HepG2 (cell line): ENCODE results near the gene NFATC3. TPM values are rescaled to one million over a fixed set of nuclear protein-coding genes. Genes with fewer than 3 reads are reported as not detected.

Experiments used
- MYC ChIP-seq: sonication (generic); formaldehyde crosslinking; IDR thresholded peaks from 2 replicates; pipeline ENCODE4 v1.9.0; 2021; ENCODE audit warnings: missing genetic modification reagents, borderline replicate concordance
- MZF1 ChIP-seq: sonication (generic); formaldehyde crosslinking; IDR thresholded peaks from 2 replicates; pipeline ENCODE4 v1.8.1; 2023; ENCODE audit warnings: mild to moderate bottlenecking, missing genetic modification reagents, borderline replicate concordance
- SAP130 ChIP-seq: IDR thresholded peaks from 2 replicates; pipeline ENCODE4 v1.6.1; 2016; ENCODE audit warnings: low read depth
- SMYD3 ChIP-seq: sonication (generic); formaldehyde crosslinking; IDR thresholded peaks from 2 replicates; pipeline ENCODE4 v1.8.1; 2023; ENCODE audit warnings: mild to moderate bottlenecking, missing genetic modification reagents
- SNRNP70 ChIP-seq: fragments of 200-400 bp; formaldehyde crosslinking; IDR thresholded peaks from 2 replicates; pipeline ENCODE4 v1.6.1; 2017; ENCODE audit warnings: mild to moderate bottlenecking, low read depth, low read length, moderate library complexity
- ZC3H13 ChIP-seq: sonication (generic); formaldehyde crosslinking; IDR thresholded peaks from 2 replicates; pipeline ENCODE4 v1.8.1; 2023; ENCODE audit warnings: mild to moderate bottlenecking, missing genetic modification reagents, moderate library complexity
- ZEB1 ChIP-seq: IDR thresholded peaks from 2 replicates; pipeline ENCODE4 v1.6.1; 2012; ENCODE audit warnings: mild to moderate bottlenecking, low read depth, inconsistent platforms; ENCODE audit not compliant: insufficient replicate concordance
- ZNF616 ChIP-seq: sonication (generic); formaldehyde crosslinking; IDR thresholded peaks from 2 replicates; pipeline ENCODE4 v1.5.0; 2020; ENCODE audit warnings: low read depth, mild to moderate bottlenecking, missing genetic modification reagents
- polyA plus RNA-seq, 8 experiments: library from polyadenylated mRNA; depleted of rRNA in 3 of 8; stranded (reverse) in 7 of 8; unstranded in 1 of 8; fragments of >200 nt; fragmentation: Illumina TruSeq in 4 of 8; extraction: Trizol in 4 of 8; gene quantifications; 2 replicates each; pipeline versions ENCODE4 v1.2.1 to v1.2.3, GENCODE V29; 2011 to 2016; ENCODE audit warnings: low read depth in 4 of 8, missing spikeins in 1 of 8, mixed read lengths in 1 of 8; ENCODE audit not compliant: insufficient read depth in 1 of 8
- total RNA-seq, 5 experiments: library from RNA; depleted of rRNA; stranded (reverse); fragments of >200 nt; fragmentation: Illumina TruSeq; extraction: Trizol; gene quantifications; 2 replicates each; pipeline ENCODE4 v1.2.3, GENCODE V29; 2016; ENCODE audit warnings: low read depth in 1 of 5
- TF ChIP-seq, protein P1 (sequence below): sonication (generic); formaldehyde crosslinking; IDR thresholded peaks from 2 replicates; pipeline ENCODE4 v1.4.0; 2020; ENCODE audit warnings: missing genetic modification reagents, mild to moderate bottlenecking, borderline replicate concordance
- TF ChIP-seq, protein P2 (sequence below): sonication (generic); formaldehyde crosslinking; IDR thresholded peaks from 2 replicates; pipeline ENCODE4 v1.4.0; 2020; ENCODE audit warnings: missing genetic modification reagents, borderline replicate concordance
- TF ChIP-seq, protein P3 (sequence below): conservative IDR thresholded peaks from 2 replicates; pipeline ENCODE4 v1.6.1; 2018; ENCODE audit warnings: missing genetic modification reagents
- TF ChIP-seq, protein P4 (sequence below): sonication (generic); formaldehyde crosslinking; conservative IDR thresholded peaks from 2 replicates; pipeline ENCODE4 v1.4.0; 2020; ENCODE audit warnings: missing genetic modification reagents
- TF ChIP-seq, protein P5 (sequence below): sonication (generic); formaldehyde crosslinking; IDR thresholded peaks from 2 replicates; pipeline ENCODE4 v1.5.1; 2020; ENCODE audit warnings: mild to moderate bottlenecking, missing genetic modification reagents, moderate library complexity
- TF ChIP-seq, protein P6 (sequence below): IDR thresholded peaks from 2 replicates; pipeline ENCODE4 v1.6.1; 2012; ENCODE audit warnings: low read depth, low read length, improper control_type of control experiment
- TF ChIP-seq, protein P7 (sequence below): sonication (generic); formaldehyde crosslinking; IDR thresholded peaks from 2 replicates; pipeline ENCODE4 v1.4.0; 2020; ENCODE audit warnings: mild to moderate bottlenecking, missing genetic modification reagents

The NFATC3 gene
- total and polyA plus RNA-seq, 2 of the 13 experiments (the other 11 are each of a cell fraction or from before 2014, with no cell fraction given) = 52.6 to 62.7 TPM

DNA sequence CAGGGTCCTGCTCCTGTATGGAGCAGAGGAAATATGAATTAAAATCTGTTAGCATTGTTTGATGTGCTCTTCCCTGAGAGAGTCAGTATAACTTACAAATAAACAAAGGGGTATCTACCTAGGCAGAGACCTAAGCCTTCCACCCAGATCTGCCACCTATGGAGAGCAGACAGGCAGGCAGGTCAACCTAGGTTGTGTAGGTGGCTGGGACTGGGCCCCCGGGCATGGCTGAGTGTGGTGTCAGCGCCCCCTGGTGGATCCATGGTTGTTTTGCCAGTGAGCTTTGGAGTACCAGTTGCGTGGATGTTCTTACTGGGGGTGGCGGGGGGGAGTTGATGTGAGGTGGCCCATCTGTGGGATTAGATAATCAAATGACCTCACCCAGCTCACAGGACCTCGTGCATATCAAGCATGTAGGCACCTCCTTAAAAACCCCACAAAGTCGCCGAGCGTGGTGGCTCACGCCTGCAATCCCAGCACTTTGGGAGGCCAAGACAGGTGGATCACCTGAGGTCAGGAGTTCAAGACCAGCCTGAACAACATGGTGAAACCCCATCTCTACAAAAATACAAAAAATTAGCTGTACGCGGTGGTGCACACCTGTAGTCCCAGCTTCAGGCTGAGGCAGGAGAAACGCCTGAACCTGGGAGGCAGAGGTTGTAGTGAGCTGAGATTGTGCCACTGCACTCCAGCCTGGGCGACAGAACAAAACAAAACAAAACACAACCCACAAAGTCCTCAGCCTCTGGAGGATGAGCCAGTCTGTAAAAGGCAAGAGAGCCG, 44.5 kb upstream of the NFATC3 start (continued):
- TF ChIP-seq MZF1 (CRISPR knock-in tag) = no peak
- TF ChIP-seq, protein P1, sequence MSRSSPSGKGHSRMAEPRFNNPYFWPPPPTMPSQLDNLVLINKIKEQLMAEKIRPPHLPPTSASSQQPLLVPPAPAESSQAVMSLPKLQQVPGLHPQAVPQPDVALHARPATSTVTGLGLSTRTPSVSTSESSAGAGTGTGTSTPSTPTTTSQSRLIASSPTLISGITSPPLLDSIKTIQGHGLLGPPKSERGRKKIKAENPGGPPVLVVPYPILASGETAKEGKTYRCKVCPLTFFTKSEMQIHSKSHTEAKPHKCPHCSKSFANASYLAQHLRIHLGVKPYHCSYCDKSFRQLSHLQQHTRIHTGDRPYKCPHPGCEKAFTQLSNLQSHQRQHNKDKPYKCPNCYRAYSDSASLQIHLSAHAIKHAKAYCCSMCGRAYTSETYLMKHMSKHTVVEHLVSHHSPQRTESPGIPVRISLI (CRISPR knock-in tag) = no peak
- TF ChIP-seq, protein P2, sequence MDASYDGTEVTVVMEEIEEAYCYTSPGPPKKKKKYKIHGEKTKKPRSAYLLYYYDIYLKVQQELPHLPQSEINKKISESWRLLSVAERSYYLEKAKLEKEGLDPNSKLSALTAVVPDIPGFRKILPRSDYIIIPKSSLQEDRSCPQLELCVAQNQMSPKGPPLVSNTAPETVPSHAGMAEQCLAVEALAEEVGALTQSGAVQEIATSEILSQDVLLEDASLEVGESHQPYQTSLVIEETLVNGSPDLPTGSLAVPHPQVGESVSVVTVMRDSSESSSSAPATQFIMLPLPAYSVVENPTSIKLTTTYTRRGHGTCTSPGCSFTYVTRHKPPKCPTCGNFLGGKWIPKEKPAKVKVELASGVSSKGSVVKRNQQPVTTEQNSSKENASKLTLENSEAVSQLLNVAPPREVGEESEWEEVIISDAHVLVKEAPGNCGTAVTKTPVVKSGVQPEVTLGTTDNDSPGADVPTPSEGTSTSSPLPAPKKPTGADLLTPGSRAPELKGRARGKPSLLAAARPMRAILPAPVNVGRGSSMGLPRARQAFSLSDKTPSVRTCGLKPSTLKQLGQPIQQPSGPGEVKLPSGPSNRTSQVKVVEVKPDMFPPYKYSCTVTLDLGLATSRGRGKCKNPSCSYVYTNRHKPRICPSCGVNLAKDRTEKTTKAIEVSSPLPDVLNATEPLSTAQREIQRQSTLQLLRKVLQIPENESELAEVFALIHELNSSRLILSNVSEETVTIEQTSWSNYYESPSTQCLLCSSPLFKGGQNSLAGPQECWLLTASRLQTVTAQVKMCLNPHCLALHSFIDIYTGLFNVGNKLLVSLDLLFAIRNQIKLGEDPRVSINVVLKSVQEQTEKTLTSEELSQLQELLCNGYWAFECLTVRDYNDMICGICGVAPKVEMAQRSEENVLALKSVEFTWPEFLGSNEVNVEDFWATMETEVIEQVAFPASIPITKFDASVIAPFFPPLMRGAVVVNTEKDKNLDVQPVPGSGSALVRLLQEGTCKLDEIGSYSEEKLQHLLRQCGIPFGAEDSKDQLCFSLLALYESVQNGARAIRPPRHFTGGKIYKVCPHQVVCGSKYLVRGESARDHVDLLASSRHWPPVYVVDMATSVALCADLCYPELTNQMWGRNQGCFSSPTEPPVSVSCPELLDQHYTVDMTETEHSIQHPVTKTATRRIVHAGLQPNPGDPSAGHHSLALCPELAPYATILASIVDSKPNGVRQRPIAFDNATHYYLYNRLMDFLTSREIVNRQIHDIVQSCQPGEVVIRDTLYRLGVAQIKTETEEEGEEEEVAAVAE (CRISPR knock-in tag) = no peak
- TF ChIP-seq, protein P3, sequence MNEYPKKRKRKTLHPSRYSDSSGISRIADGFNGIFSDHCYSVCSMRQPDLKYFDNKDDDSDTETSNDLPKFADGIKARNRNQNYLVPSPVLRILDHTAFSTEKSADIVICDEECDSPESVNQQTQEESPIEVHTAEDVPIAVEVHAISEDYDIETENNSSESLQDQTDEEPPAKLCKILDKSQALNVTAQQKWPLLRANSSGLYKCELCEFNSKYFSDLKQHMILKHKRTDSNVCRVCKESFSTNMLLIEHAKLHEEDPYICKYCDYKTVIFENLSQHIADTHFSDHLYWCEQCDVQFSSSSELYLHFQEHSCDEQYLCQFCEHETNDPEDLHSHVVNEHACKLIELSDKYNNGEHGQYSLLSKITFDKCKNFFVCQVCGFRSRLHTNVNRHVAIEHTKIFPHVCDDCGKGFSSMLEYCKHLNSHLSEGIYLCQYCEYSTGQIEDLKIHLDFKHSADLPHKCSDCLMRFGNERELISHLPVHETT (CRISPR knock-in tag) = no peak
- TF ChIP-seq ZNF616 (CRISPR knock-in tag) = no peak
- TF ChIP-seq, protein P4, sequence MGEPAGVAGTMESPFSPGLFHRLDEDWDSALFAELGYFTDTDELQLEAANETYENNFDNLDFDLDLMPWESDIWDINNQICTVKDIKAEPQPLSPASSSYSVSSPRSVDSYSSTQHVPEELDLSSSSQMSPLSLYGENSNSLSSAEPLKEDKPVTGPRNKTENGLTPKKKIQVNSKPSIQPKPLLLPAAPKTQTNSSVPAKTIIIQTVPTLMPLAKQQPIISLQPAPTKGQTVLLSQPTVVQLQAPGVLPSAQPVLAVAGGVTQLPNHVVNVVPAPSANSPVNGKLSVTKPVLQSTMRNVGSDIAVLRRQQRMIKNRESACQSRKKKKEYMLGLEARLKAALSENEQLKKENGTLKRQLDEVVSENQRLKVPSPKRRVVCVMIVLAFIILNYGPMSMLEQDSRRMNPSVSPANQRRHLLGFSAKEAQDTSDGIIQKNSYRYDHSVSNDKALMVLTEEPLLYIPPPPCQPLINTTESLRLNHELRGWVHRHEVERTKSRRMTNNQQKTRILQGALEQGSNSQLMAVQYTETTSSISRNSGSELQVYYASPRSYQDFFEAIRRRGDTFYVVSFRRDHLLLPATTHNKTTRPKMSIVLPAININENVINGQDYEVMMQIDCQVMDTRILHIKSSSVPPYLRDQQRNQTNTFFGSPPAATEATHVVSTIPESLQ = no peak
- TF ChIP-seq MYC (CRISPR knock-in tag) = peak; percentile 32; the same call in 1 of the 2 replicates
- peak; percentile 17 for TF ChIP-seq ZEB1
- TF ChIP-seq ZC3H13 = no peak
- TF ChIP-seq SMYD3 = no peak
- TF ChIP-seq, protein P5, sequence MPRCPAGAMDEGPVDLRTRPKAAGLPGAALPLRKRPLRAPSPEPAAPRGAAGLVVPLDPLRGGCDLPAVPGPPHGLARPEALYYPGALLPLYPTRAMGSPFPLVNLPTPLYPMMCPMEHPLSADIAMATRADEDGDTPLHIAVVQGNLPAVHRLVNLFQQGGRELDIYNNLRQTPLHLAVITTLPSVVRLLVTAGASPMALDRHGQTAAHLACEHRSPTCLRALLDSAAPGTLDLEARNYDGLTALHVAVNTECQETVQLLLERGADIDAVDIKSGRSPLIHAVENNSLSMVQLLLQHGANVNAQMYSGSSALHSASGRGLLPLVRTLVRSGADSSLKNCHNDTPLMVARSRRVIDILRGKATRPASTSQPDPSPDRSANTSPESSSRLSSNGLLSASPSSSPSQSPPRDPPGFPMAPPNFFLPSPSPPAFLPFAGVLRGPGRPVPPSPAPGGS (CRISPR knock-in tag) = no peak
- TF ChIP-seq, protein P6, sequence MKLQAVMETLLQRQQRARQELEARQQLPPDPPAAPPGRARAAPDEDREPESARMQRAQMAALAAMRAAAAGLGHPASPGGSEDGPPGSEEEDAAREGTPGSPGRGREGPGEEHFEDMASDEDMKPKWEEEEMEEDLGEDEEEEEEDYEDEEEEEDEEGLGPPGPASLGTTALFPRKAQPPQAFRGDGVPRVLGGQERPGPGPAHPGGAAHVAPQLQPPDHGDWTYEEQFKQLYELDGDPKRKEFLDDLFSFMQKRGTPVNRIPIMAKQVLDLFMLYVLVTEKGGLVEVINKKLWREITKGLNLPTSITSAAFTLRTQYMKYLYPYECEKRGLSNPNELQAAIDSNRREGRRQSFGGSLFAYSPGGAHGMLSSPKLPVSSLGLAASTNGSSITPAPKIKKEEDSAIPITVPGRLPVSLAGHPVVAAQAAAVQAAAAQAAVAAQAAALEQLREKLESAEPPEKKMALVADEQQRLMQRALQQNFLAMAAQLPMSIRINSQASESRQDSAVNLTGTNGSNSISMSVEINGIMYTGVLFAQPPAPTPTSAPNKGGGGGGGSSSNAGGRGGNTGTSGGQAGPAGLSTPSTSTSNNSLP = no peak
- no peak for TF ChIP-seq SNRNP70
- TF ChIP-seq, protein P7, sequence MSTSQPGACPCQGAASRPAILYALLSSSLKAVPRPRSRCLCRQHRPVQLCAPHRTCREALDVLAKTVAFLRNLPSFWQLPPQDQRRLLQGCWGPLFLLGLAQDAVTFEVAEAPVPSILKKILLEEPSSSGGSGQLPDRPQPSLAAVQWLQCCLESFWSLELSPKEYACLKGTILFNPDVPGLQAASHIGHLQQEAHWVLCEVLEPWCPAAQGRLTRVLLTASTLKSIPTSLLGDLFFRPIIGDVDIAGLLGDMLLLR (CRISPR knock-in tag) = no peak
- peak; percentile 63 for TF ChIP-seq SAP130 (CRISPR knock-in tag)
